Activated CD8-positive, alpha-beta memory T cell treated with anti-CD3 and anti-CD28 coated beads for 48 hours (primary cell): ENCODE measurements around the gene BRPF1.

Experiments used
- DNase-seq, 3 experiments: peaks; one replicate each; pipeline ENCODE4 v3.0.0-alpha.2; 2020; ENCODE audit warnings: low read depth in 2 of 3, low spot score in 2 of 3

Gene BRPF1

DNA sequence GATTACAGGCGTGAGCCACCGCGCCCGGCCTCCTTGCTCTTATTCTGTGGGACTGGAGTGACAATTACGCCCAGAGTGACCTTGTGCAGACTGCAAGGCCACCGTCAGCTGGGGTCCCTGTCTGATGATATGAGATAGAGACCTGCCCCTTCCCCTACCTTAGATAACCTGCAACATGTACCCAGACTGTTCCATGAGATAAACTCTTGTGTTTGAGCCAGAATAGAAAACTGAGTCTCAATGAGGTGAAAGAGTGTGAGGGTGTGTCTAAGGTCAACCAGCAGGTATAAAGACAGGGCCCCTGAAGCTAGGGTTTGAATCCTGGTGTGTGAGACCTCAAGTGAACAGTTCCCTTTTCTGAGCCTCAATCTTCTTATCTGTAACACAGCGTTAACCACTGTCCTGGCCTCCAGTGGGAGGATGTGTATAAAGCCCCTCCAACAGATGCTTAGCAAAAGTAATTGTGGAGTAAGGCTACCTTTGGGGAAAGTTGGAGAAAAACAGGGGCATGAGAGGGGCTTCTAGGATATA lies 54.7 kb downstream of the BRPF1 start:
- DNase-seq: no peak

DNA sequence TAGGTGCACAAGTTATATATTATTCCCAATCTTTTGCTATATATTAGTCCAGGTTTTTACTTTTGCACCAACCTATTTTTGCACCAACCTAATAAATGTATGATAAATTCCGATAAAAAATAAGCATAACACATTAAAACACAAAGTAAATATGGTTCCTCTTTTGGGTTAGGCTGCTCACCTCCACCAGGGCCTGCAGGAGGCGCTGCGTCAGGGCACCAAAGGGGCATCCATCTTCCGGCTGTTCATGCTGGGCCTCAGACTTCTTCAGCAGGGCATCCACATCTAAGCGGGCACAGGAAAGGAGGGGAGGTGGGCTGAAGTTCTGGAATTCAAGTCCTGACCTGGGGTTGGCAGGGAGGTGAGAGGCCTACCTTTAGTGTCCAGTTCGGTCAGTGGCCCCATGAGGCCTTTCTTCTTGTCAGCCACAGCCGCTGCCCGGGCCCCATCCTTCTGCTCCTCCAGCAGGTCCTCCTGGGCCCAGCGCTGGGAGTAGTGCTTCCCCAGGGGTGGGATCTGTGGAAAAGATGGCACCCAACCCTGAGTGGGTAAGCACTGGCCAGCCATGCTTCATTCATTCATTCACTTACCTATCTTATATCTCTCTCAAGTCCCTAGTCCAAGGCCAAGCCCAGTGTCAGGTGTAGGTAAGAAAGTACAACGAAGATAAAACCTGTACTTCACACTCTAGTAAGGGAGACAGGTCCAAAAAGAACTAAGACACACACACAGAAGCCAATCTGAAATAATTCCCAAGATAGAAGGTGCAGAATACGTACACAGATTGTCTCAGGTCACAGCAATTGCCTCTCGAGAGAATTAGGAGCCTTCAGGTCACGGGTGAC lies 55.5 kb downstream of the BRPF1 start:
- no peak for DNase-seq

DNA sequence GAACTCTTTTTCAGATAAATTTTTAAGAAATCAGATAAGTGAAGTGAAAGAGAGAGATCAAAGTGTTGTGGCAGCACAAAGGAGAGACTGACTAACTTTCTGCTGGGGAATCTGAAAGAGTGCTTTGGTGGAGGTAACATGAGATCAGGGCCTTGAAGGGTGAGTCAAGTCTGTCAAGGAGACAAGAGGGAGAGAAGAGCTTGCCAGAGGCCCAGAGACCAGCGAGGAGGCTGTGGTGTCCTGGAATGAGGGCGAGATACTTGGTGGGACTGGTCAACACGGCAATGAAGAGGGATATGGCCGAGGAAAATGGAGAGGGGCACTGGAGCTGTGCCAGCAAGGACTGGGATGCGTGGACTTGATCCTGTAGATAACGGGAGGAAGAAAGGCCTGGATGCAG lies 56.2 kb downstream of the BRPF1 start:
- DNase-seq: no peak

DNA sequence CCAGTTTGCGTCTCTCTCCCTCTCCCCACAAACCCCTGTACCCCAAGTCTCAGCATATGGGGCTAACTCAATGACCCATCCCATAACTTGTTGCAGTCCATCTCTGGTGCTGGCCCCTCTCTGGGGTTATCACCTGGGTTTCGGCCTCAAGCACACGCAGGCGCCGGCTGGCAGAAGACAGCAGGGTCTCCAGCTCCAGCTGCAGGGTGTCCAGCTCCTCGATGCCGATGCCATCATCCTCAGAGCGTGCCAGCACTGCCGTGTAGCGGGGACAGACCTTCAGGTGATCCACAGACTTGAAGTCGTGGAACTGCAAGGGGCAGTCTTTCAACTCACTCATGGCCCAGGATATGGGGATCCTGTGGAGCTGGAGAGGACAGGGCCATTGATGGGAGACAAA lies 59.6 kb downstream of the BRPF1 start:
- DNase-seq: no peak

DNA sequence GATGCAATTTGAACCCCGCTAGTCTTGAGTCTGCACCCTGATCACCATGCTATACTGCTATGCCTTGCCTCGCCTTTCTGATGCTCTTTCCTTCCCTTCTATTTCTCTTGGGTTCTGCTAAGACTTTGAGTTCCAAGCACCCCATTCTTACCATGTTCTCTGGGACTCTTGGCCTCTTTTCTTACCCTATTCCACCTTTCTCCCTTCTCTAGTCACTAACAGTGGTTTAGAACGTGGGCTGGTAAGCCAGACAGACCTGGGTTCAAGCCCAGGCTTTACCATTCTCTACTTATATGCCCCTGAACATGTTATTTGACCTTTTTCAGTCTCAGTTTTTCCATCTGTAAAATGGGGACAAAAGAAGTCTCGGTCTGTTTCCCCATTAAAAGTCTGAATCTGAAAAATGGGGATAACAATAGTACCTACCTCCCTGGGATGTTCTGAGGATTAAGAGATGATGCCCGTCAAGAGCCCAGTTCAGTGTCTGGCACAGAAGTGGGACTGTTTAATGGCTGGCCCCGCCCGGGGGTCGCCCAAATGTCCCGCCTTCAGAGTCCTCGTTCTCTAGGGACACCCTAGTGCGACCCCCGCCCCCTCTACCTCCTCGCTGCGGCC lies 60.4 kb downstream of the BRPF1 start:
- DNase-seq: no peak

DNA sequence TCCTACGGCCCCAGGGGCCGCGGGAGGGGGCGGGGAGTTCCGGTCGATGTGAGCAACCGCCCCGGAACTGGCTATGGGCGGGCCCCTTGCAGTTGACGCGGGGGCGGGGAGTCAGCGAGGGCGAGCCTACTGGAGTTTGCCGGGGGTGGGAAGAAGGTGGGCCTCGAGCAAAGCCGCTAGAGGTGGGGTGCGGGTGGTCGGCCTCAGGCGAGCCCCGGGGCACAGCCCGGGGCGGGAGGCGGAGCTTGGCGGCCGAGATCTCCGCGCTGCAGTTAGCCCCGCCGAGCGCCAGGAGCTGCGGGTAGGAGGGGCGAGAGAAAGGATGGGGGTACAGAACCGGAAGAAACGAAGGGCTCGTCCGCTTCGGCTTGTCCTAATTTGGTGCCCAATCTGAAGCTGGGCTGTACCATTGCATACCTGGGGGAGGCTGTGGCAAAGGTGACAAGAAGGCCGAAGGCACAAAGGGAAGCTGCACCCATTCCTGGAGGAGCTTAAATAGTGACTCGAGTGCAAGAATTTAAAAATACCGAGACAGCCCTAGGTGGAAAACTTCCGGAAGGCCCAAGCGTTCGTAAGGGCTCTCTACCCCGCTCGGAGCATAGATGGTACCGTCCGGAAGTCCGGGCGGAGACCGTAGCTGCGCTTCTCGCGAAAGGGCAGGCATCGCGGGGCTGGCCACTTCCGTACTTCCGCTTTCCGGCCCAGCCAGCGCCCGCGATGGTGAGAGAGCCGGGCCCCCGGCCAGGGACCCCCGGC lies 61.0 kb downstream of the BRPF1 start, which contains the start of the genes ARPC4 and TADA3:
Gene ARPC4, plus strand, starts transcription at position 678 of the 756 bp plus-strand sequence. Its CDS starts 40 bp downstream, at position 718.
Gene TADA3, minus strand, starts transcription at position 69 of the 756 bp plus-strand sequence. CDS start 1,007 bp downstream, outside the sequence.
- peak; percentile 81 for DNase-seq

DNA sequence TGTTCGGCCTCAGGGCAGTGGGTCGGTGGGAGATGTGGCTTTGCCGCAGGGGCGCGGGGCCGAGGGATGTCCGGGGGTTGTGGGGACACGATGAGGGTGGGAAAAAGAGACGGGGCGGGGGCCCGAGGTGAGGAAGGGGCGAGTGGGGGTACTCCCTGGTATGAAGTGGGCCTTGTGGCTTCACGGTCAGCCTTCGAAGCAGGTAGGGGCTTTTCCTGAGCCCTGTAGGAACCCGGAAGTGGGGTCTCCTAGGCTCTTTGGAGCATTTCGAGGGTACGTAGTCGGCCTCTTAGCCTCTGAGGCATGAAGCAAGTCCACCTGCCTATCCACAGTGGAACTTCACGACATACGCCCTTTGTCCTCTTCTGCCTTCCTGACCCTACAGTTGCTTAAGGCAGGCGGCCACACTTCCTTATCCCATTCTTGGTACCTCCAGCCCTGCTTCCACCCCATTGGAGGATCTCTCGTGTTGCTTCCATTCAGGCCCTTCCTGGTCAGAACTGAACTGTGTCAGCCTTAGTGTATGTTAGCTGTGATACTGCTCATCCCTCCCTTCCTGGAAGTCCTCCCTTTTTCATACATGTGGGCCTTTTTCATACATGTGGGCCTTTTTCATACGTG lies 61.7 kb downstream of the BRPF1 start:
- no peak for DNase-seq

DNA sequence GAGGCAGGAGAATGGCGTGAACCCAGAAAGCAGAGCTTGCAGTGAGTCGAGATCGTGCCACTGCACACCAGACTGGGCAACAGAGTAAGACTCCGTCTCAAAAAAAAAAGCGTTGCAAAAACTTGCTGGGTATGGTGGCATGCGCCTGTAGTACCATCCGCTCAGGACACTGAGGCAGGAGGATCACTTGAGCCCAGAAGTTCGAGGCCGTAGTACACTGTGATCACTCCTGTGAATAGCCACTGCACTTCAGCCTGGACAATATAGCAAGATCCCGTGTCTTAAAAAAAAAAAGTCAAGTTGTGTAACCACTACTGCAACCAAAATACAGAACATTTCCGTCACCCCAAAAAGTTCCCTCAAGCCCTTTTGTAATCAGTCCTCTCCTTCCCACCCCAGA lies 62.9 kb downstream of the BRPF1 start:
- no peak for DNase-seq

DNA sequence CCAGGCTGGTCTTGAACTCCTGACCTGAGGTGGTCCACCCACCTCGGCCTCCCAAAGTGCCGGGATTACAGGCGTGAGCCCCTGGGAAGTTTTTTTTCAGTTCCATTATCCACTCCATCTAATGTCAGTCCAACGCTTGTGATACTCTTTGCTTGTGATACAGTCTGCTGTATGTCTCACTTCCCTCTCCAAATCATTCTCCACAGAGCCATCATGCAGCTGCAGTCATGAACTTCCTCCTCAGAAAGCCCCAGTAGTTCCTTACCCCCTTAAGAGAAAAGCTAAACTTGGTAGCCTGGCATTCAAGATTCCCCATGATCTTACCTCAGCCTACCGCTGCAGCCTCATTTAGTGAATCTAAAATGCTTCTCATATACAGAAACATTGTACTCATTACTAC lies 63.7 kb downstream of the BRPF1 start:
- DNase-seq: no peak

DNA sequence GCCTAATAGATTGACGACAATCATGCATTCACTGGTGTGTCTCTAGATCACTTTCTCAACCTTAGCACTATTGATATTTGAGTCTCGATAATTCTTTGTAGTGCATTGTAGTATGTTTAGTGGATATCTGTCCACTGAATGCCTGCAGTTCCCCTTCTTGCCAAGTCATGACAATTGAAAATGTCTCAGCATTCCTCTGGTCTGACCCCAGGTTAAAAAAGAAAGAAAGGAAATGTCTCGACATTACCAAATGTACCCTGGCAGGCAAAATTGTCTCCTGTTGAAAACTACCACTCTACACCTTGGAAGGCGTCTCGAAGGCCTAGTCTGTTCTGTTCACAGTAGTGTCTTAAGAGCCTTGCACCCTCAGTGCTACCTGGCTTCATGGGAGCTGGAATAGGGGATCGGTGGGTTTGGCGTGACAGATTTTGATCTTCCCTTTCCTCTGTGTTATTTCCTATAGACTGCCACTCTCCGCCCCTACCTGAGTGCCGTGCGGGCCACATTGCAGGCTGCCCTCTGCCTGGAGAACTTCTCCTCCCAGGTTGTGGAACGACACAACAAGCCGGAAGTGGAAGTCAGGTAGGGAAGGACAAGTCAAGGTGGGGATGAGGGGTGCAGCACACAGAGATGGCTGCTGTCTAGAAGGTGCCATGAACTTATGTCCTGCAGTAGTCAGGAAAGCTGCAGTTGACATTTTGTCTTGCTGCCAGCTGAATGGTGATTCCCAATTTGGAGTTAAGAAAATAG lies 65.8 kb downstream of the BRPF1 start:
- no peak for DNase-seq
